AG09319 (cell line): ENCODE results near the gene COLEC11.

ENCODE experiments used
- DNase-seq: peaks from one replicate; pipeline ENCODE4 v3.0.0-alpha.2; 2010; ENCODE audit warnings: low read depth; ENCODE audit errors: extremely low read depth
- TF ChIP-seq, protein P1 (sequence below): IDR thresholded peaks from 2 replicates; pipeline ENCODE4 v1.5.1; 2011; ENCODE audit warnings: low read depth, mild to moderate bottlenecking, inconsistent platforms, low read length, moderate library complexity

COLEC11 gene

GRCh38 chr2:3594493-3595281 lies at the start of gene COLEC11:
Gene COLEC11, plus strand, starts transcription at chr2:3595112. Its CDS starts 9,229 bp downstream, at chr2:3604341.
- DNase-seq: no peak
- TF ChIP-seq, protein P1, sequence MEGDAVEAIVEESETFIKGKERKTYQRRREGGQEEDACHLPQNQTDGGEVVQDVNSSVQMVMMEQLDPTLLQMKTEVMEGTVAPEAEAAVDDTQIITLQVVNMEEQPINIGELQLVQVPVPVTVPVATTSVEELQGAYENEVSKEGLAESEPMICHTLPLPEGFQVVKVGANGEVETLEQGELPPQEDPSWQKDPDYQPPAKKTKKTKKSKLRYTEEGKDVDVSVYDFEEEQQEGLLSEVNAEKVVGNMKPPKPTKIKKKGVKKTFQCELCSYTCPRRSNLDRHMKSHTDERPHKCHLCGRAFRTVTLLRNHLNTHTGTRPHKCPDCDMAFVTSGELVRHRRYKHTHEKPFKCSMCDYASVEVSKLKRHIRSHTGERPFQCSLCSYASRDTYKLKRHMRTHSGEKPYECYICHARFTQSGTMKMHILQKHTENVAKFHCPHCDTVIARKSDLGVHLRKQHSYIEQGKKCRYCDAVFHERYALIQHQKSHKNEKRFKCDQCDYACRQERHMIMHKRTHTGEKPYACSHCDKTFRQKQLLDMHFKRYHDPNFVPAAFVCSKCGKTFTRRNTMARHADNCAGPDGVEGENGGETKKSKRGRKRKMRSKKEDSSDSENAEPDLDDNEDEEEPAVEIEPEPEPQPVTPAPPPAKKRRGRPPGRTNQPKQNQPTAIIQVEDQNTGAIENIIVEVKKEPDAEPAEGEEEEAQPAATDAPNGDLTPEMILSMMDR: peak; percentile 9

- no peak for DNase-seq
- TF ChIP-seq, protein P1: no peak
Measured at GRCh38 chr2:3545788-3546478, 49.0 kb upstream of the COLEC11 start.

DNA sequence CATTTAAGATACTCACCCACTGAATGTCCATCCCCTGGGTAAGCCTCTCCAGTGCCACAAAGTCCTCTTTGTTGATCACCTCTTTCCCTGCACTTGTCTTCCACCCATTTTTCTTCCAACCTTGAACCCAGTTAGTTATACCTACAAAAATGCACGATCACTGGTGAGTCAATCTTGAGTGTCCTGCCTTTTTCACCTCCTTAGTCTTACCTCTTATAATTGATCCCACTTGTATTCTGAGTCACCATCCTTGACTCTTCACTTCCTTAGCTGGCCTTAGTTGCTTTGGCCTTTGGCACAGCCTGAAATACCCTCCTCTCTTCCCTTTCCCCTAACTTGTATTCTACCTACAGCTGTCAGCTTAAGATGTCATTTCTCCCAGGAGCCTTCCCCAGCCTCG lies 47.0 kb upstream of the COLEC11 start:
- TF ChIP-seq, protein P1: no peak
- no peak for DNase-seq

DNA sequence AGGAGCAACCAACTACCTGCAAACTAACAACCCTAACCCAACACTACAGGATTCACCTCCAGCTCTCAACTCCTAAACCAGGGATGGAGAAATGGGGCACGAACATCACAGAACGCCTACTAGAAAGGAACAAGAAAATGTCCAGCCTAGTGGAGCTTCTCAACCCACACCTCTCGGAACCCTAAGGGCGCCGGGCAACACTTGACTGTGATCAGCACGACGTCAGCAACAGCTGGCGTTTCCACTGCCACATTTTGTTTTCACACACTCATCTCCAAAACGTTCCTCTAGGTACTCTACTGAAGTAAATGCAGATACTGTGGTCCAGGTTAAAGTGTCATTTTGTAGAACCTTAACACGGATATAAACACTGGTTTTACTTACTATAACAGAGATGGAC lies 41.0 kb upstream of the COLEC11 start:
- TF ChIP-seq, protein P1: no peak
- no peak for DNase-seq

DNA sequence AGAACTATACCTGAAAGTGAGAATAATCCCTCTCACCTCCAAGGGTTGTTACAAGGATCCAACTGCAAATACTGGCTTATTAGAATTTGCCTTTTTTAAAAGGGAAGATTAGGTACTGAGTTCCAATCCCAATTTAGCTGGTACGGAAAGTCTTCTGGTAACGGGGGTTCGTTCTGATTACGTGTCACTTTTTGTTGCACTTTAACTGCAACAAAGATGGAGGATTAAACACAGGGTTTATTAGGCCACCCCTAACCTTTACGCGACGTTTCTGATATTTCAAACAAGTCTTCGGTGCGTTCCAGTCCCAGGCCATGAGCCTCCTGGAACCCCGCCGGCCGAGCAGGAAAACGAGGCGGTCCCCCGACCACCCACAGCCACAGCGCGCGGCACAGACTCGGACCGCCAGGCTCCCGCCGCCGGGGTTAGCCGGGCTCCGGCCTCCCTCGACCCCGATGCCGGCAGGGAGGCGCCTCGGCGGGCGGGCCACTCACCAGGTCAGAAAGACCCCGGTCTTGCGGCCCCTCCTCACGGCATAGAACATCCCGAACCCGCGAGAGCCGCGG lies 37.2 kb upstream of the COLEC11 start:
- no peak for DNase-seq
- TF ChIP-seq, protein P1: no peak

GRCh38 chr2:3558205-3559014 lies 36.5 kb upstream of the COLEC11 start, which contains the start of gene RNASEH1:
Gene RNASEH1, minus strand, starts transcription at chr2:3558333. Its CDS starts 73 bp downstream, at chr2:3558260.
- peak; percentile 96 for DNase-seq
- TF ChIP-seq, protein P1: no peak
